Coronary artery (tissue), 2 donors: ENCODE results near the gene GRN.

ENCODE experiments used
- DNase-seq: peaks from one replicate; pipeline ENCODE4 v3.0.0-alpha.2; 2017; ENCODE audit warnings: low spot score
- H3K27ac ChIP-seq, 2 donors: fragments of 200-600 bp; sonication (generic); one replicate each; pipeline ENCODE4 v1.5.1; 2016 to 2019
- H3K4me3 ChIP-seq: fragments of 200-600 bp; sonication (generic); 2 replicates; pipeline ENCODE4 v1.5.1; 2016; ENCODE audit warnings: mild to moderate bottlenecking, moderate library complexity
- TF ChIP-seq, protein P1 (sequence below): fragments of 200-600 bp; sonication (generic); IDR thresholded peaks from one replicate; pipeline ENCODE4 v1.5.1; 2019; ENCODE audit warnings: antibody characterized with exemption

Gene GRN

DNA sequence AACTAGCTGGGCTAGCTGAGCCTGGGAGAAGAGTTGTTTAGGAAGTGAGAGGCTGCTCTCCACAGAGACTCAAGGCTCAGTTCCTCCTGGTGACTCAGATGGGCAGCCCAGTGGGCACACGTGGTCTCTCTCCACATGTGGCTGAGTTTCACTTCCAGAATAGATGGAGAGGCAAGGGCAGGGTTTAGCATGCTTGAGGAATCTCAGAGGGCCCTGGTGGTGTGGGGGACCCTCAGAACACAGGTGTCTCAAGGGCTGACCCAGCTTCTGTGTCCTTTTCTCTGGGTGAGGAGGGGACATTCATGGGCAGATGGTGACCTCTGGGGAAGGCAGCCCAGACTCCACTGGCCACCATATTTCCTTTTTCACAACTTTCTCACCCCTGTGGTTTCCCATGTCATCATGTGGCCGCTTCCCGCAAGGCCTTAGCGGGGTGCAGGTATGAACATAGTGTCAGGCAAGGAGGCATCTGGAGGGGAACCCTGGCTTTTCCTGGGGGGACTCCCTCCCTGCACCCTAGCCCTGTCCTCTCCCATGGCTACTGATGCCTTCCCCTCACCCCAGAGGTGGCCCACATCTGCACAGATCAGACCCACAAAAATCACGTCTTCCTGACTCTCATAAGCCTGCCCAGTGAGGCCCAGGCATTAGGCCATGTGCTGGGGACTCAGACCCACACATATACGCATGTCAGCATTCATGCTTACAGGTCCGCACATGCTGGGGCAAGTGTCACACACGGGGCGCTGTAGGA lies 3.3 kb downstream of the GRN start:
- H3K4me3 ChIP-seq: no peak overlapping the region
- no peak for DNase-seq
- no peak overlapping the region for H3K27ac ChIP-seq
- TF ChIP-seq, protein P1, sequence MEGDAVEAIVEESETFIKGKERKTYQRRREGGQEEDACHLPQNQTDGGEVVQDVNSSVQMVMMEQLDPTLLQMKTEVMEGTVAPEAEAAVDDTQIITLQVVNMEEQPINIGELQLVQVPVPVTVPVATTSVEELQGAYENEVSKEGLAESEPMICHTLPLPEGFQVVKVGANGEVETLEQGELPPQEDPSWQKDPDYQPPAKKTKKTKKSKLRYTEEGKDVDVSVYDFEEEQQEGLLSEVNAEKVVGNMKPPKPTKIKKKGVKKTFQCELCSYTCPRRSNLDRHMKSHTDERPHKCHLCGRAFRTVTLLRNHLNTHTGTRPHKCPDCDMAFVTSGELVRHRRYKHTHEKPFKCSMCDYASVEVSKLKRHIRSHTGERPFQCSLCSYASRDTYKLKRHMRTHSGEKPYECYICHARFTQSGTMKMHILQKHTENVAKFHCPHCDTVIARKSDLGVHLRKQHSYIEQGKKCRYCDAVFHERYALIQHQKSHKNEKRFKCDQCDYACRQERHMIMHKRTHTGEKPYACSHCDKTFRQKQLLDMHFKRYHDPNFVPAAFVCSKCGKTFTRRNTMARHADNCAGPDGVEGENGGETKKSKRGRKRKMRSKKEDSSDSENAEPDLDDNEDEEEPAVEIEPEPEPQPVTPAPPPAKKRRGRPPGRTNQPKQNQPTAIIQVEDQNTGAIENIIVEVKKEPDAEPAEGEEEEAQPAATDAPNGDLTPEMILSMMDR: no peak

GRCh38 chr17:44348988-44349364 lies 3.9 kb downstream of the GRN start:
- no peak overlapping the region for H3K4me3 ChIP-seq
- TF ChIP-seq, protein P1: no peak
- DNase-seq: no peak
- no peak overlapping the region for H3K27ac ChIP-seq

GRCh38 chr17:44349553-44350070 lies 4.5 kb downstream of the GRN start:
- DNase-seq: no peak
- no peak overlapping the region for H3K27ac ChIP-seq
- TF ChIP-seq, protein P1: no peak
- no peak overlapping the region for H3K4me3 ChIP-seq

GRCh38 chr17:44350733-44351226 lies 5.7 kb downstream of the GRN start:
- H3K4me3 ChIP-seq: no peak overlapping the region
- DNase-seq: no peak
- no peak overlapping the region for H3K27ac ChIP-seq
- TF ChIP-seq, protein P1: peak; percentile 40

DNA sequence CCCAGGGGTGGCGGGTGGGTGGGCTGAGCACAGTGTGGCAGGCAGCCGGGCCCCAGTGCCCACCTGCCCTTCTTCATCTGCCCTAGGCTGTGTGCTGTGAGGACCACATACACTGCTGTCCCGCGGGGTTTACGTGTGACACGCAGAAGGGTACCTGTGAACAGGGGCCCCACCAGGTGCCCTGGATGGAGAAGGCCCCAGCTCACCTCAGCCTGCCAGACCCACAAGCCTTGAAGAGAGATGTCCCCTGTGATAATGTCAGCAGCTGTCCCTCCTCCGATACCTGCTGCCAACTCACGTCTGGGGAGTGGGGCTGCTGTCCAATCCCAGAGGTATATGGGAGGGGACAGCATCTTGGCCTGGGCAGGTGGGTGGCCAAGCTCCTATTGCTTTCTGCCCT lies 6.4 kb downstream of the GRN start:
- Histone ChIP-seq H3K4me3 (no peak overlapping the region), H3K27ac (no peak overlapping the region)
- TF ChIP-seq, protein P1: no peak
- no peak for DNase-seq

GRCh38 chr17:44351961-44352827 lies 7.1 kb downstream of the GRN start:
- no peak overlapping the region for H3K27ac ChIP-seq
- TF ChIP-seq, protein P1: no peak
- no peak for DNase-seq
- H3K4me3 ChIP-seq: no peak overlapping the region
